Activated CD8-positive, alpha-beta T cell treated with anti-CD3 and anti-CD28 coated beads for 36 hours (primary cell): ENCODE measurements around the gene NMBR. TPM values are rescaled to one million over a fixed set of nuclear protein-coding genes. Genes with fewer than 3 reads are reported as not detected.
A peak's percentile ranks its signal among the peaks of the same experiment; 100 is the strongest.

Experiments used
- ATAC-seq: fragments of 200-7000 bp; cut with Tn5 transposase; one replicate; pipeline ENCODE4 v1.10.0; 2021; ENCODE audit warnings: mild to moderate bottlenecking, moderate library complexity
- CTCF ChIA-PET: fragments of 350-600 bp; sonication (Branson Sonifier 250); formaldehyde crosslinking; loops from one replicate; lab custom pipeline; 2021; ENCODE audit warnings: antibody characterized with exemption; lab: Charles Lee
- POLR2A ChIA-PET: fragments of 350-600 bp; sonication (Branson Sonifier 250); formaldehyde crosslinking; loops from one replicate; lab custom pipeline; 2021; ENCODE audit warnings: antibody characterized with exemption; lab: Charles Lee
- DNase-seq: peaks from one replicate; pipeline ENCODE4 v3.0.0-alpha.2; 2020
- H3K27ac Mint-ChIP-seq: one replicate; pipeline ENCODE4 v1.8.0; 2021; ENCODE audit warnings: mild to moderate bottlenecking, mixed read lengths
- H3K27me3 Mint-ChIP-seq: one replicate; pipeline ENCODE4 v1.8.0; 2021; ENCODE audit warnings: mixed read lengths
- H3K36me3 Mint-ChIP-seq: one replicate; pipeline ENCODE4 v1.8.0; 2021; ENCODE audit warnings: low read depth, mixed read lengths
- H3K4me1 Mint-ChIP-seq: one replicate; pipeline ENCODE4 v1.8.0; 2021; ENCODE audit warnings: low read depth, mixed read lengths
- H3K4me3 Mint-ChIP-seq: one replicate; pipeline ENCODE4 v1.8.0; 2021; ENCODE audit warnings: mild to moderate bottlenecking, moderate library complexity, mixed read lengths
- H3K9me3 Mint-ChIP-seq: one replicate; pipeline ENCODE4 v1.8.0; 2021; ENCODE audit warnings: mixed read lengths
- CTCF ChIP-seq: fragments of 200-600 bp; IDR thresholded peaks from one replicate; pipeline ENCODE4 v1.8.0; 2022; ENCODE audit warnings: antibody characterized with exemption, mild to moderate bottlenecking
- intact Hi-C: fragments of 100-400 bp; cut with micrococcal nuclease; formaldehyde crosslinking; loops from one replicate; pipeline ENCODE4 v1.10.0; 2022
- total RNA-seq, 2 experiments: library from RNA; stranded (reverse); gene quantifications; one replicate each; pipeline ENCODE4 v1.2.3, GENCODE V29; 2021

NMBR gene
- total RNA-seq, 2 experiments from 2014 or later = not detected

DNA sequence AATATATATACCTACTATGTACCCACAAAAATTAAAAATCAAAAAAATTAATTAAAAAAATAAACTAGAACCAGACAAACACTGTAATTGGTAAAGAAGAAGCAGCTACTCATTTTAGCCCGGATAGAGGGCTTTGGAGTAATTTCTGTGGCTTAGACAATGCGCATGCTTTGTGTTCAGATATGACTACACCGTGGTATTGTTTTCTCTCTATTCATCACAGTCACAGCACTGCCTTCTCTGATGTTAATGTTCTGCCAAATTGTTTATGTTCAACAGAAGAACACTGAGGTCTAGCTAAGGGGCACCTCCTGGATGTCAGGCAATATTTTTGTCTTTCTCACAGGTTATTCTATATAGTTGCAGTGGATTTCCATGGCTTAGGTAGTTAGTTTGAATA lies 91.7 kb downstream of the NMBR start:
- no peak for DNase-seq
- peak; percentile 10 for ATAC-seq
- H3K9me3 Mint-ChIP-seq = peaks cover 15% of the 10 kb centered on the region
- no peaks in the 10 kb centered on the region for H3K4me1 Mint-ChIP-seq
- H3K27ac Mint-ChIP-seq = no peak overlapping the region
- TF ChIP-seq CTCF = no peak
- intact Hi-C loops = no loop called here
- H3K36me3 Mint-ChIP-seq = no peaks in the 10 kb centered on the region
- no peak overlapping the region for H3K4me3 Mint-ChIP-seq
- ChIA-PET CTCF (no interaction called here), POLR2A (no interaction called here)
- H3K27me3 Mint-ChIP-seq = peaks cover 4% of the 10 kb centered on the region

GRCh38 chr6:142051404-142051803 lies 95.5 kb downstream of the NMBR start:
- TF ChIP-seq CTCF = no peak
- CTCF ChIA-PET = no interaction called here
- intact Hi-C loops = no loop called here
- H3K36me3 Mint-ChIP-seq = no peaks in the 10 kb centered on the region
- H3K27me3 Mint-ChIP-seq = peaks cover 8% of the 10 kb centered on the region
- no peaks in the 10 kb centered on the region for H3K4me1 Mint-ChIP-seq
- POLR2A ChIA-PET = no interaction called here
- DNase-seq = no peak
- ATAC-seq = no peak
- peaks cover 18% of the 10 kb centered on the region for H3K9me3 Mint-ChIP-seq
- no peak overlapping the region for H3K4me3 Mint-ChIP-seq
- no peak overlapping the region for H3K27ac Mint-ChIP-seq

- no peak overlapping the region for H3K4me3 Mint-ChIP-seq
- CTCF ChIA-PET = interaction anchor here (1.6 kb wide), 1 partner anchor 59 kb away, joined by 4 read pairs; no protein-coding TSS in a partner anchor
These were observed 98.3 kb downstream of the NMBR start for GRCh38 chr6:142048593-142048980.

GRCh38 chr6:142047934-142048592 lies 98.9 kb downstream of the NMBR start:
- no peak overlapping the region for H3K27ac Mint-ChIP-seq
- no peak overlapping the region for H3K4me3 Mint-ChIP-seq
- ATAC-seq (no peak), DNase-seq (no peak)
- H3K36me3 Mint-ChIP-seq = no peaks in the 10 kb centered on the region
- peaks cover 18% of the 10 kb centered on the region for H3K9me3 Mint-ChIP-seq
- H3K4me1 Mint-ChIP-seq = no peaks in the 10 kb centered on the region
- intact Hi-C loops = no loop called here
- TF ChIP-seq CTCF = no peak
- H3K27me3 Mint-ChIP-seq = peaks cover 6% of the 10 kb centered on the region
- POLR2A ChIA-PET = no interaction called here
- CTCF ChIA-PET = interaction anchor here (1.6 kb wide), 1 partner anchor 59 kb away, joined by 4 read pairs; no protein-coding TSS in a partner anchor

More at GRCh38 chr6:142048593-142048980, 98.3 kb downstream of the NMBR start:
- Mint-ChIP-seq H3K27me3 (peaks cover 9% of the 10 kb centered on the region), H3K36me3 (no peaks in the 10 kb centered on the region), H3K27ac (no peak overlapping the region), H3K9me3 (peaks cover 18% of the 10 kb centered on the region), H3K4me1 (no peaks in the 10 kb centered on the region)
- ATAC-seq (no peak), DNase-seq (no peak)
- POLR2A ChIA-PET = no interaction called here
- intact Hi-C loops = no loop called here
- TF ChIP-seq CTCF = no peak

- POLR2A ChIA-PET = no interaction called here
These were observed 101.3 kb downstream of the NMBR start for GRCh38 chr6:142045380-142046278.

More at GRCh38 chr6:142045380-142046278, 101.3 kb downstream of the NMBR start:
- Mint-ChIP-seq H3K27me3 (peaks cover 8% of the 10 kb centered on the region), H3K4me1 (no peaks in the 10 kb centered on the region), H3K9me3 (peaks cover 7% of the 10 kb centered on the region), H3K4me3 (no peak overlapping the region), H3K27ac (no peak overlapping the region), H3K36me3 (no peaks in the 10 kb centered on the region)
- DNase-seq (no peak), ATAC-seq (no peak)
- intact Hi-C loops = no loop called here
- CTCF ChIA-PET = interaction anchor here (1.0 to 2.0 kb wide), 2 partner anchors 56 to 67 kb away, joined by 3 to 9 read pairs; no protein-coding TSS in a partner anchor
- peak; percentile 25 for TF ChIP-seq CTCF
